Karpas-422 (cell line): ENCODE measurements around the gene NIPAL4. TPM values are rescaled to one million over a fixed set of nuclear protein-coding genes. Genes with fewer than 3 reads are reported as not detected.

ENCODE experiments used
- DNase-seq: peaks from one replicate; pipeline ENCODE4 v3.0.0-alpha.2; 2015
- H2AFZ ChIP-seq: fragments of 200-600 bp; sonication (generic); 2 replicates; pipeline ENCODE4 v1.6.1; 2014; ENCODE audit warnings: antibody characterized with exemption, low read length, mixed read lengths
- H3K27ac ChIP-seq: fragments of 200-600 bp; sonication (generic); 2 replicates; pipeline ENCODE4 v1.5.1; 2014; ENCODE audit warnings: mild to moderate bottlenecking, low read length, moderate library complexity
- H3K27me3 ChIP-seq: fragments of 200-600 bp; sonication (generic); 2 replicates; pipeline ENCODE4 v1.6.1; 2014; ENCODE audit warnings: low read length, mixed read lengths
- H3K36me3 ChIP-seq: fragments of 200-600 bp; sonication (generic); 2 replicates; pipeline ENCODE4 v1.6.1; 2014; ENCODE audit warnings: low read length, mixed read lengths; ENCODE audit not compliant: insufficient read depth
- H3K4me1 ChIP-seq: fragments of 200-600 bp; sonication (generic); 2 replicates; pipeline ENCODE4 v1.6.1; 2014; ENCODE audit warnings: mild to moderate bottlenecking, low read length, mixed read lengths
- H3K4me2 ChIP-seq: fragments of 200-600 bp; sonication (generic); 2 replicates; pipeline ENCODE4 v1.6.1; 2014; ENCODE audit warnings: low read length, low read depth, mild to moderate bottlenecking; ENCODE audit not compliant: poor library complexity, severe bottlenecking
- H3K4me3 ChIP-seq: fragments of 200-600 bp; sonication (generic); 2 replicates; pipeline ENCODE4 v1.5.1; 2014; ENCODE audit warnings: mild to moderate bottlenecking, antibody characterized with exemption, low read length, mixed read lengths
- H3K79me2 ChIP-seq: fragments of 200-600 bp; sonication (generic); 2 replicates; pipeline ENCODE4 v1.6.1; 2014; ENCODE audit warnings: mild to moderate bottlenecking, low read length, mixed read lengths
- H3K9ac ChIP-seq: fragments of 200-600 bp; sonication (generic); 2 replicates; pipeline ENCODE4 v1.6.0; 2014; ENCODE audit warnings: low read length
- H3K9me2 ChIP-seq: fragments of 200-600 bp; sonication (generic), shearing (Covaris generic); replicated peaks from 2 replicates; pipeline ENCODE4 v1.6.0; 2014; ENCODE audit warnings: mild to moderate bottlenecking, low read length, moderate library complexity; ENCODE audit not compliant: insufficient read depth
- H3K9me3 ChIP-seq: fragments of 300-700, 200-600 bp; sonication (generic); 2 replicates; pipeline ENCODE4 v1.6.1; 2014; ENCODE audit warnings: low read length, mixed read lengths
- H4K20me1 ChIP-seq: fragments of 200-600 bp; sonication (generic); 2 replicates; pipeline ENCODE4 v1.6.1; 2014; ENCODE audit warnings: mild to moderate bottlenecking, antibody characterized with exemption, low read length, low read depth; ENCODE audit not compliant: insufficient read depth
- total RNA-seq: library from RNA; depleted of rRNA; stranded (reverse); fragments of >200 nt; shearing (Covaris generic); gene quantifications from 2 replicates; pipeline ENCODE4 v1.2.3, GENCODE V29; 2014; ENCODE audit warnings: low replicate concordance

Gene NIPAL4
- total RNA-seq, 1 experiment from 2014 or later: not detected

GRCh38 chr5:157496864-157497263 is 36.9 kb downstream of the NIPAL4 start:
- DNase-seq: no peak
- Histone ChIP-seq H2AFZ (no peak overlapping the region), H3K79me2 (no peaks in the 10 kb centered on the region), H3K27ac (no peak overlapping the region), H3K9ac (no peak overlapping the region), H3K4me2 (no peak overlapping the region), H3K4me1 (peaks cover 11% of the 10 kb centered on the region), H3K27me3 (no peaks in the 10 kb centered on the region), H3K4me3 (no peak overlapping the region), H3K9me3 (no peaks in the 10 kb centered on the region), H3K9me2 (no peaks in the 10 kb centered on the region), H4K20me1 (no peaks in the 10 kb centered on the region), H3K36me3 (no peaks in the 10 kb centered on the region)

- no peak overlapping the region for H3K4me3 ChIP-seq
- no peak overlapping the region for H3K4me2 ChIP-seq
- H3K36me3 ChIP-seq: no peaks in the 10 kb centered on the region
- H3K9ac ChIP-seq: no peak overlapping the region
- no peaks in the 10 kb centered on the region for H3K9me2 ChIP-seq
- no peaks in the 10 kb centered on the region for H3K9me3 ChIP-seq
- no peak overlapping the region for H2AFZ ChIP-seq
- H3K27ac ChIP-seq: no peak overlapping the region
- no peaks in the 10 kb centered on the region for H3K79me2 ChIP-seq
- no peaks in the 10 kb centered on the region for H3K27me3 ChIP-seq
- H3K4me1 ChIP-seq: peaks cover 21% of the 10 kb centered on the region
- no peaks in the 10 kb centered on the region for H4K20me1 ChIP-seq
- no peak for DNase-seq
Measured at GRCh38 chr5:157497875-157498611, 38.0 kb downstream of the NIPAL4 start.

GRCh38 chr5:157502143-157502647 is 42.2 kb downstream of the NIPAL4 start:
- no peaks in the 10 kb centered on the region for H3K36me3 ChIP-seq
- H3K27me3 ChIP-seq: no peaks in the 10 kb centered on the region
- H2AFZ ChIP-seq: no peak overlapping the region
- H3K4me2 ChIP-seq: peak overlapping the region; percentile 16
- H3K9me3 ChIP-seq: no peaks in the 10 kb centered on the region
- peak; percentile 60 for DNase-seq
- H3K4me3 ChIP-seq: no peak overlapping the region
- H3K79me2 ChIP-seq: no peaks in the 10 kb centered on the region
- H3K4me1 ChIP-seq: peaks cover 18% of the 10 kb centered on the region
- no peaks in the 10 kb centered on the region for H3K9me2 ChIP-seq
- no peaks in the 10 kb centered on the region for H4K20me1 ChIP-seq
- H3K27ac ChIP-seq: no peak overlapping the region
- no peak overlapping the region for H3K9ac ChIP-seq

- H3K79me2 ChIP-seq: no peaks in the 10 kb centered on the region
- H3K4me1 ChIP-seq: peaks cover 18% of the 10 kb centered on the region
- no peaks in the 10 kb centered on the region for H3K9me3 ChIP-seq
- no peak overlapping the region for H3K9ac ChIP-seq
- H3K9me2 ChIP-seq: no peaks in the 10 kb centered on the region
- H2AFZ ChIP-seq: no peak overlapping the region
- H3K4me2 ChIP-seq: no peak overlapping the region
- no peak overlapping the region for H3K4me3 ChIP-seq
- no peak overlapping the region for H3K27ac ChIP-seq
- no peaks in the 10 kb centered on the region for H3K36me3 ChIP-seq
- no peaks in the 10 kb centered on the region for H3K27me3 ChIP-seq
- H4K20me1 ChIP-seq: no peaks in the 10 kb centered on the region
- DNase-seq: no peak
Measured at GRCh38 chr5:157504053-157504452, 44.0 kb downstream of the NIPAL4 start.

- Histone ChIP-seq H3K4me3 (no peak overlapping the region), H3K36me3 (no peaks in the 10 kb centered on the region), H3K4me1 (peaks cover 25% of the 10 kb centered on the region), H3K79me2 (no peaks in the 10 kb centered on the region), H4K20me1 (no peaks in the 10 kb centered on the region), H3K9ac (no peak overlapping the region), H3K27me3 (no peaks in the 10 kb centered on the region), H3K9me2 (no peaks in the 10 kb centered on the region), H3K9me3 (no peaks in the 10 kb centered on the region), H3K27ac (no peak overlapping the region), H2AFZ (no peak overlapping the region), H3K4me2 (no peak overlapping the region)
- DNase-seq: no peak
Measured at GRCh38 chr5:157505496-157505895, 45.5 kb downstream of the NIPAL4 start.

- DNase-seq: no peak
- Histone ChIP-seq H3K4me1 (peaks cover 25% of the 10 kb centered on the region), H3K79me2 (no peaks in the 10 kb centered on the region), H3K27me3 (no peaks in the 10 kb centered on the region), H4K20me1 (no peaks in the 10 kb centered on the region), H3K9ac (no peak overlapping the region), H3K36me3 (no peaks in the 10 kb centered on the region), H3K9me3 (no peaks in the 10 kb centered on the region), H3K4me3 (no peak overlapping the region), H3K4me2 (no peak overlapping the region), H3K9me2 (no peaks in the 10 kb centered on the region), H3K27ac (no peak overlapping the region), H2AFZ (no peak overlapping the region)
Measured at GRCh38 chr5:157506066-157506590, 46.1 kb downstream of the NIPAL4 start.

GRCh38 chr5:157506981-157507780 is 47.2 kb downstream of the NIPAL4 start:
- H3K79me2 ChIP-seq: no peaks in the 10 kb centered on the region
- H3K4me2 ChIP-seq: no peak overlapping the region
- H4K20me1 ChIP-seq: no peaks in the 10 kb centered on the region
- no peak overlapping the region for H3K4me3 ChIP-seq
- H3K27me3 ChIP-seq: no peaks in the 10 kb centered on the region
- no peak overlapping the region for H2AFZ ChIP-seq
- peaks cover 17% of the 10 kb centered on the region for H3K4me1 ChIP-seq
- DNase-seq: no peak
- H3K9ac ChIP-seq: no peak overlapping the region
- no peaks in the 10 kb centered on the region for H3K9me3 ChIP-seq
- H3K9me2 ChIP-seq: no peaks in the 10 kb centered on the region
- no peaks in the 10 kb centered on the region for H3K36me3 ChIP-seq
- H3K27ac ChIP-seq: no peak overlapping the region

GRCh38 chr5:157509093-157509492 is 49.1 kb downstream of the NIPAL4 start:
- no peaks in the 10 kb centered on the region for H3K36me3 ChIP-seq
- DNase-seq: no peak

More at GRCh38 chr5:157509093-157509492, 49.1 kb downstream of the NIPAL4 start:
- H3K9me3 ChIP-seq: no peaks in the 10 kb centered on the region
- no peak overlapping the region for H3K27ac ChIP-seq
- H3K4me2 ChIP-seq: no peak overlapping the region
- no peaks in the 10 kb centered on the region for H3K27me3 ChIP-seq
- no peaks in the 10 kb centered on the region for H4K20me1 ChIP-seq
- H3K9ac ChIP-seq: no peak overlapping the region
- peaks cover 10% of the 10 kb centered on the region for H3K4me1 ChIP-seq
- H3K79me2 ChIP-seq: no peaks in the 10 kb centered on the region
- H2AFZ ChIP-seq: no peak overlapping the region
- no peaks in the 10 kb centered on the region for H3K9me2 ChIP-seq
- no peak overlapping the region for H3K4me3 ChIP-seq
